Cardiac fibroblast (primary cell): ENCODE results near the gene DYDC2.

Source experiments
- DNase-seq, 2 donors: peaks; one replicate each; pipeline versions ENCODE4 v3.0.0 to v3.0.0-alpha.2; 2010; ENCODE audit warnings: low read depth in 2 of 2
- H3K4me3 ChIP-seq, 2 donors: replicated peaks in 1 of 2; 1 replicate in 1 of 2; 2 replicates in 1 of 2; pipeline ENCODE4 v1.5.1; 2011; ENCODE audit warnings: low read depth in 2 of 2, low read length in 2 of 2, mild to moderate bottlenecking in 2 of 2, moderate library complexity in 1 of 2
- CTCF ChIP-seq: IDR thresholded peaks from one replicate; pipeline ENCODE4 v1.5.1; 2011; ENCODE audit warnings: low read depth, mild to moderate bottlenecking, low read length, inconsistent platforms

DYDC2 gene

GRCh38 chr10:80410122-80410521, 53.5 kb downstream of the DYDC2 start:
- H3K4me3 ChIP-seq, result no peak overlapping the region
- DNase-seq, result no peak
- no peak for TF ChIP-seq CTCF

- no peak for DNase-seq
- TF ChIP-seq CTCF, result no peak
- no peak overlapping the region for H3K4me3 ChIP-seq
Measured at GRCh38 chr10:80410578-80411145, 54.1 kb downstream of the DYDC2 start.

GRCh38 chr10:80411267-80411668, 54.7 kb downstream of the DYDC2 start:
- TF ChIP-seq CTCF, result no peak
- H3K4me3 ChIP-seq, result no peak overlapping the region
- no peak for DNase-seq

GRCh38 chr10:80411681-80412220, 55.2 kb downstream of the DYDC2 start:
- TF ChIP-seq CTCF, result no peak
- DNase-seq, result no peak

GRCh38 chr10:80412486-80412885, 55.9 kb downstream of the DYDC2 start:
- DNase-seq, result no peak

More at GRCh38 chr10:80411681-80412220, 55.2 kb downstream of the DYDC2 start:
- no peak overlapping the region for H3K4me3 ChIP-seq

GRCh38 chr10:80413271-80413996, 56.9 kb downstream of the DYDC2 start:
- peak overlapping the region in 1 of 2 donors; percentile 4 for H3K4me3 ChIP-seq
- DNase-seq, result peak; percentile 61 to 82
- TF ChIP-seq CTCF, result no peak

More at GRCh38 chr10:80412486-80412885, 55.9 kb downstream of the DYDC2 start:
- H3K4me3 ChIP-seq, result no peak overlapping the region
- no peak for TF ChIP-seq CTCF
